Upper lobe of right lung (tissue), 1 donor: Measurements from ENCODE around the gene SUN5. TPM values are rescaled to one million over a fixed set of nuclear protein-coding genes. Genes with fewer than 3 reads are reported as not detected.
A peak's percentile ranks its signal among the peaks of the same experiment; 100 is the strongest.
"Not testable (repeated sequence)": the region's sequence is repeated elsewhere in the genome, so short reads cannot be mapped to it uniquely, and the experiment has no call there.

Experiments used
- ATAC-seq: fragments of 200-7000 bp; cut with Tn5 transposase; one replicate; pipeline ENCODE4 v1.9.1; 2020; ENCODE audit warnings: mild to moderate bottlenecking, moderate library complexity
- DNase-seq: peaks from one replicate; pipeline ENCODE4 v3.0.0-alpha.2; 2020
- H3K27ac ChIP-seq: fragments of 200-600 bp; one replicate; pipeline ENCODE4 v1.8.0; 2022
- H3K27me3 ChIP-seq: fragments of 200-600 bp; one replicate; pipeline ENCODE4 v1.8.0; 2022; ENCODE audit warnings: mild to moderate bottlenecking
- H3K36me3 ChIP-seq: fragments of 200-600 bp; one replicate; pipeline ENCODE4 v1.8.0; 2022
- H3K4me1 ChIP-seq: fragments of 200-600 bp; one replicate; pipeline ENCODE4 v1.8.0; 2022
- H3K4me3 ChIP-seq: fragments of 200-600 bp; one replicate; pipeline ENCODE4 v1.8.0; 2022; ENCODE audit warnings: mild to moderate bottlenecking
- H3K9me3 ChIP-seq: fragments of 200-600 bp; one replicate; pipeline ENCODE4 v1.8.0; 2022
- CTCF ChIP-seq: fragments of 200-600 bp; IDR thresholded peaks from one replicate; pipeline ENCODE4 v1.8.0; 2022; ENCODE audit warnings: antibody characterized with exemption
- intact Hi-C: fragments of 100-400 bp; cut with DNase I; formaldehyde crosslinking; loops from one replicate; pipeline ENCODE4 v1.11.0; 2022
- total RNA-seq: library from RNA; stranded (reverse); fragmentation: NEBNext Ultra II Directional; extraction: Animal tissue kit (Norgen Biotek cat#: 25700); gene quantifications from one replicate; pipeline ENCODE4 v1.2.1, GENCODE V29; 2021
- donor health status: DM: no; HTN: yes; CAD: no; lungs with severe emphysema.

The SUN5 gene
- total RNA-seq, 1 donor from 2014 or later = not detected

- TF ChIP-seq CTCF = no peak
- no peaks in the 10 kb centered on the region for H3K9me3 ChIP-seq
- no peak overlapping the region for H3K4me3 ChIP-seq
- no peaks in the 10 kb centered on the region for H3K36me3 ChIP-seq
- intact Hi-C loops = no loop called here
- no peak for ATAC-seq
- no peaks in the 10 kb centered on the region for H3K4me1 ChIP-seq
- no peak overlapping the region for H3K27ac ChIP-seq
- no peak for DNase-seq
- no peaks in the 10 kb centered on the region for H3K27me3 ChIP-seq
Observed at GRCh38 chr20:32963176-32963575, 41.1 kb downstream of the SUN5 start.

GRCh38 chr20:32962646-32963045 lies 41.6 kb downstream of the SUN5 start:
- H3K4me1 ChIP-seq, intact Hi-C loops, H3K36me3 ChIP-seq, ATAC-seq, H3K9me3 ChIP-seq, H3K4me3 ChIP-seq, H3K27me3 ChIP-seq, H3K27ac ChIP-seq: not testable (repeated sequence)
- DNase-seq = peak; percentile 32

- Histone ChIP-seq H3K4me1 (no peaks in the 10 kb centered on the region), H3K27ac (no peak overlapping the region), H3K4me3 (no peak overlapping the region), H3K27me3 (no peaks in the 10 kb centered on the region), H3K36me3 (no peaks in the 10 kb centered on the region), H3K9me3 (peaks cover 2% of the 10 kb centered on the region)
- intact Hi-C loops = no loop called here
- TF ChIP-seq CTCF = no peak
- no peak for ATAC-seq
- no peak for DNase-seq
Observed at GRCh38 chr20:32962053-32962452, 42.2 kb downstream of the SUN5 start.

- no peak overlapping the region for H3K4me3 ChIP-seq
- intact Hi-C loops = no loop called here
- peak; percentile 54 for DNase-seq
Observed at GRCh38 chr20:32960849-32961731, 43.1 kb downstream of the SUN5 start.

GRCh38 chr20:32960222-32960518 lies 44.1 kb downstream of the SUN5 start:
- DNase-seq = no peak

More at GRCh38 chr20:32960849-32961731, 43.1 kb downstream of the SUN5 start:
- Histone ChIP-seq H3K36me3 (no peaks in the 10 kb centered on the region), H3K9me3 (peaks cover 12% of the 10 kb centered on the region), H3K4me1 (no peaks in the 10 kb centered on the region), H3K27me3 (no peaks in the 10 kb centered on the region), H3K27ac (no peak overlapping the region)
- ATAC-seq = no peak
- TF ChIP-seq CTCF = no peak

More at GRCh38 chr20:32960222-32960518, 44.1 kb downstream of the SUN5 start:
- Histone ChIP-seq H3K27me3 (no peaks in the 10 kb centered on the region), H3K9me3 (peaks cover 12% of the 10 kb centered on the region), H3K4me3 (no peak overlapping the region), H3K36me3 (no peaks in the 10 kb centered on the region), H3K27ac (no peak overlapping the region), H3K4me1 (no peaks in the 10 kb centered on the region)
- ATAC-seq = no peak
- TF ChIP-seq CTCF = no peak
- intact Hi-C loops = no loop called here
